Stimulated activated CD8-positive, alpha-beta memory T cell treated with anti-CD3 and anti-CD28 coated beads, Interleukin-12 subunit alpha, Interleukin-12 subunit beta, amount 100 ng/mL, for 1 hour (primary cell): ENCODE data around the gene ATAD3B.
"Not testable (repeated sequence)": the region's sequence is repeated elsewhere in the genome, so short reads cannot be mapped to it uniquely, and the experiment has no call there.

Source experiments
- DNase-seq: peaks from one replicate; pipeline ENCODE4 v3.0.0-alpha.2; 2020; ENCODE audit warnings: low read depth

Gene ATAD3B

DNA sequence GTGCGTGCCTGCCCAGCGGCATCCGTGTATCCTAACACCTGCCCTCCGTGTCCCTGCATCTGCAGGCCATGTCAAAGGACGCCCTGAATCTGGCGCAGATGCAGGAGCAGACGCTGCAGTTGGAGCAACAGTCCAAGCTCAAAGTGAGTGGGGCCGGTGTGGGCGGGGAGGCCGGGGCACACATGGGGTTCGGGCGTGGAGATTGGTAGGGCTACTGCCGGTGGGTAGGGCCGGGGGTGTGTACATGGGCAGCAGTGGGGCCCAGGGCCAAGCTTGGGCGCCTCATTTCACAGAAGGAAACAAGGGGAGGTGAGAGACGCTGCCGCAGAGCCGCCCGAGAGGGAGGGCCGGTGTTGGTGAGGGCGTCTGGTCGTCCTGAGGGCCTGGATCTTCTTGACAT lies 20.9 kb upstream of the ATAD3B start:
- DNase-seq: not testable (repeated sequence)

DNA sequence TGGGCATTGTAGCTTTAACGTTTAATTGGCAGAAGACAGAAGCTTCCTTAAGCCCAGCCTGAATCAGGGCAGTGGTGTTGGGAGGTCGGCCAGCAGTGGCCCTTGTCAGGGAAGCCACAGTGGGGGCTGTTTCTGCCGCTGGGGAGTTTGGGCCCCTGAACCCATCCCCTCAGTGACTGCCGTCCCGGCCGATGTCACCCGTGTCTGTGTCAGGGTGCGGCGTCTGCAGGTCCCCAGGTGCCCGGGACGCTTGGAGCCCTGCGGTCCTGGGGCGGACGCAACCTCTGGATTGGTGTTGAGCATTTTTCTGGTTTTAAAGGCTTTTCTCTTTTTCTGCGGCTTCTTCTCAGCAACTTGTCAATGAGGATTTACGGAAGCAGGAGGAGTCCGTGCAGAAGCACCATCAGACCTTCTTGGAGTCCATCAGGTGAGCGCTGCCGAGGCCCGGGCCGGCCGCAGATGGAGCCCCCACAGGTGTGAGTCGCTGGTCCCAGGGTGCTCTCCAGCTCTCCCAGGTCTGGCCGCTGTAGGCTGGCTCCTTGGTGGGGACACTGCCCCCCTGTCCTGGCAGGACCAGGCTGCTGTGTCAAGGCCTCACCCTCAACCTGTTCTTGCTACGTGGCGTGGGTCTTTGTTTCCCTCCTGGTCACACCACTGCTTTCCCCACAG lies 19.7 kb upstream of the ATAD3B start:
- DNase-seq: no peak

DNA sequence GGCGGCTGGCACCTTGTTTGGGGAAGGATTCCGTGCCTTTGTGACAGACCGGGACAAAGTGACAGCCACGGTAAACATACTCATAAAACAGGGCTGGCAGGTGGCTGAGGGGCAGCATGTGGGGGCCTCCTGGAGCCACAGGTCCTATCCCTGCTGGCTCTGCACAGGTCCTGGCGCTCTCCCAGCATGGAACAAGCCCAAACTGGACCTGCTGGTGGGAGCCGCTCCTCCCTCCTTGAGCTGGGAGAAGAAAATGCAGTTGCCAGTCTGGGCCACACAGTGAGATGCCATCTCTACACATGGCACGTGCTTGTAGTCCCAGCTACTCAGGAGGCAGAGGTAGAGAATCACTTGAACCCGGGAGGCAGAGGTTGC lies 19.2 kb upstream of the ATAD3B start:
- DNase-seq: not testable (repeated sequence)

DNA sequence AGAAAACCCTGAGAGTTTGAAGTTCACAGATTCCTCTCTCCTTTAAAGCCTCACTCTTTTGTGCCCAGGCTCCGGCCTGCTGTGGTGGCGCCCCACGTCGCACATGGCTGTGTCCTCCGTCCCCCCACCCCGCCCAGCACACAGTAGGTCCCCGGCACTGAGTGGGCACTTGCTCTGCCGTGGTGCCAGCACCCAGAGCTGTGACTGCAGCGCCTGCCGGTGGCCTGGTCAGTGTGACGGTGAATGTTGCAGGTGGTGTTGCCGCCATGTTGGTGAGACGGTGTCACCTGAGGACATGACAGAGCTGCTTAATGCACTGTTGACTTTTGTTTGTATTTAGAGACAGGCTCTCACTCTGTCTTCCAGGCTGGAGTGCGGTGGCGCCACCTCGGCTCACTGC lies 18.7 kb upstream of the ATAD3B start:
- DNase-seq: no peak

DNA sequence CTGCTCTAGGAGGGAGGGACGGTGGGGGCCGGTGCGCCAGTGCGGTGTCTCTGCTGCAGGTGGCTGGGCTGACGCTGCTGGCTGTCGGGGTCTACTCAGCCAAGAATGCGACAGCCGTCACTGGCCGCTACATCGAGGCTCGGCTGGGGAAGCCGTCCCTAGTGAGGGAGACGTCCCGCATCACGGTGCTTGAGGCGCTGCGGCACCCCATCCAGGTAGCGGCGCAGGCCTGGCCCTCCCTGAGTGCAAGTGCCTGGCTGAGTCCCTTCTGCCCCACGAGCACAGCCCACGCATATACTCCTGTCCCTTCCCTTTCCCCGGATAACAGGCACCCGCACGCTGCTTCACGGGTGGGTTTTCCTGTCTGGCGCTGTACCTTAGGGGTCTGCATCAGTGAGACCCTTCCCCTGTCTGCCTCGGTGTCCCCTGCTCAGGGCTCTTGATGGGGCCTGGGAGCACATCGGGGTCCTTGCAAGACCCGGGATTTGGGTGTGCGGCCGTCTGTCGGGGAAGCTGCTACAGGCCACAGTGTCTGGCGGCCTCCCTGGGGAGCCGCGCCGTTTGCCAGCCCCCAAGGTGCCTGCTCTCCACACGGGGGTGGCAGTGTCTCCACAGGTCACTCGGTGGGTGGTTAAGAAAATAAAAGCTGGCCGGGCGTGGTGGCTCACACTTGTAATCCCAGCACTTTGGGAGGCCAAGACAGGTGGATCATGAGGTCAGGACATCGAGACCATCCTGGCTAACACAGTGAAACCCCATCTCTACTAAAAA lies 17.1 kb upstream of the ATAD3B start:
- DNase-seq: not testable (repeated sequence)

DNA sequence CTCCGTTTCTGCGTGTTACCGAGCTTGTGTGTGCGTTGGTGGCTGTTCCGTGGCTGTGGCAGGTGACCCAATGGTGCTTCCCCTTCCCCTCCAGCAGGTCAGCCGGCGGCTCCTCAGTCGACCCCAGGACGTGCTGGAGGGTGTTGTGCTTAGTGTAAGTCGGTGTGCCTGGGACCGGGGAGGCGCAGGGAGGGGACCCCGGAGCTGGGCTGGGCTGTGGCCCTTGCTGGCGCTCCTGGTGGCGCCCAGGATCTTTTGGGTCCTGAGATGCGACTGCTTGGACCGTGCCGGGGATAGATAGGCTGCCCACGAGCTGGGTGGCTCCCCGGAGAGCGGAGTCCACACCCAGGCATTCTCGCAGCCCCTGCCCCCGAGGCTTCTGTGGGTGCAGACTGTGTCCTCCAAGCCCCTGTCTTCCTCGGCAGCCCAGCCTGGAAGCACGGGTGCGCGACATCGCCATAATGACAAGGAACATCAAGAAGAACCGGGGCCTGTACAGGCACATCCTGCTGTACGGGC lies 16.1 kb upstream of the ATAD3B start:
- DNase-seq: no peak

DNA sequence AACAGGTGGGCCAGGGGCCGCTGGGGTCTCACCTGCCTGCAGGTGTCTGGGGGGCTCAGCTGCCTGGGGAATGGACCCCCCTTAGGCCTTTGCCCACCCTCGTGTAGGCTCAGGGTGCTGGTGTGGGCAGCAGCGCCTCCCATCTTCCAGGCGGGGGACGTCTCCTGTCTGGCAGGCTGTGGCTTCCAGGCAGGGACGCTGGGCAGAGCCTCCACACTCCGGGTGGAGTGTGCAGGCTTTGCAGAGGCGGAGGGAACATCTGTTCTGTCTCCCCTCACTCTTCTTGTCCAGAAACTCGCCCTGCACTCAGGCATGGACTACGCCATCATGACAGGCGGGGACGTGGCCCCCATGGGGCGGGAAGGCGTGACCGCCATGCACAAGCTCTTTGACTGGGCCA lies 15.6 kb upstream of the ATAD3B start:
- DNase-seq: not testable (repeated sequence)

DNA sequence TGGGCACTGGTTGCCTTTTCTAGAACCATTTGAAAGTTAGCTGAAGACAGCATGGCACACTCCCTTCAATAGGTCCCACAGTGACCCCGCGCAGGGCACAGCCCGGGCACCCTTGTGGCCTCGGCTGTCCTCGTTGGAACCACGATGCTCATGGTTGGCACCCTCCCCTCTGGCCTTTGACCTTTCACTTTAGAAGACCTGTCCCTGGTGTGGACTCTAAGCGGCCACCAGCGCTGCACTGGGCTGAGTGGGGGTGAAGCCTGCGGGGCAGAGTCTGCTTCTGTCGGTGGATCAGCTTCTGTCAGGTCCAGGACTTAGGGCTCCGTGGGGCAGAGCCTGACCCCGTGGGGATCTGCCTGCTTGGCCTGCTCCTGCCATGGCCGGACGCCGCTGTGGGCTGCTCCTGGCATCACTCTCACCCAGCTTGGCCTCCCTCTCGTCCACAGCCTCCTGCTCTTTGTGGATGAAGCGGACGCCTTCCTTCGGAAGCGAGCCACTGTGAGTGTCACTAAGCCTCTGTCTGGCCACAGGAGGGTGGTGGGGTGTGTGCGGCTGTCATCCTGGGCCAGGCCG lies 14.8 kb upstream of the ATAD3B start:
- DNase-seq: not testable (repeated sequence)

DNA sequence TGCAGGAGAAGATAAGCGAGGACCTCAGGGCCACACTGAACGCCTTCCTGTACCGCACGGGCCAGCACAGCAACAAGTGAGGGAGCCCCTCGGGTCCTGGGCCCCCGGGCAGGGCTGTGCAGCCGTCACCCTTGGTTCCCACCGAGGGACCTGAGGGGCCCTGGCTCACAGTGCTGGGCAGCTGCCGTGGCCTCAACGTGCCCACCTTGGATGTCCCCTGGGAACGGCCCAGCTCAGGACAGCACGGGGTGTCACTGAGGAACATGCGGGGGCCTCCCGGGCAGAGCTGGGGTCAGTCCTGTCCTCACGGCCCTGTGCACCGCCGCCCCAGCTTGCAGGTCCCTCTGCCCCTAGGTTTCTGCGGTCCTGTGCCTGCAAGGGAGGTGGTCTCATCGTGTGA lies 12.4 kb upstream of the ATAD3B start:
- not testable (repeated sequence) for DNase-seq

DNA sequence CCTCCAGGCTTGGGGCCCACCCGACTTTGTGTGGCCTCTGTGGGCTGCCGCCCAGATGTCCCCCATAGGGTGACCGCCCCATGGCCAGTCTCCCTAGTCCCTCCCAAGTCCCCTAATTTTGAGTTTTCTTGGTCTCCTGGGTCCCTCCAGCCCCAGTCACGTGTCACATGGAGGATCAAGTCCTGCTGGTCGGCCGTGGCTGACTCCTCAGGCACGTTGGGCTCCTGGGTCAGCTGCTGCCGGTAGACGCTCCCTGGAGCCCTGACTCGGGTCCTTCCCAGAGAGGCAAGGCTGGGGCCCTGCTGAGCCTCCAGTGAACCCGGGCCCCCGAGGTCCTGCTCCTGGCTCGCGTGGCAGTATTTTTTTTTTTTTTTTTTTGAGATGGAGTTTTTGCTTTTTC lies 11.9 kb upstream of the ATAD3B start:
- not testable (repeated sequence) for DNase-seq

DNA sequence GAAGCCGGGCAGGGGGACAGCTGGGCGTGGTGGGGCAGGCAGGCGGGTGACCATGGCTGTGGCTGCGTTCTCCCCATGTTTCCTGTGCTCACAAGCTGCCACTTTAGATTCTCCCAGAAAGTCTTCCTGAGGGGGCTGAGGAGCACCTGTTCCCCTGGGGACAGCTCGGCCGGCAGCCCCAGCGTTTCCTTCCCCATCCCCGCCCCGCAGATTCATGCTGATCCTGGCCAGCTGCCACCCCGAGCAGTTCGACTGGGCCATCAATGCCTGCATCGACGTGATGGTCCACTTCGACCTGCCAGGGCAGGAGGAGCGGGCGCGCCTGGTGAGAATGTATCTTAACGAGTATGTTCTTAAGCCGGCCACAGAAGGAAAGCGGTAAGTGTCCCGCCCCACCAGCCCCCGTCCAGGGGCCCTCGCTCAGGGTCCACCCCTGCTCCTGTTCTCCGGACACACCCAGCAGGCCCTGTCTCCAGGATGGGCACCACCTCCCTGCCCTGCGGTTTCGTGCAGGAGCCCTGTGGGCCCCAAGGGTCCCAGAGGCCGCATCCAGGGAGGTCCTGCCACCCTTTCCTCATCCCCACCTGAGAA lies 10.9 kb upstream of the ATAD3B start:
- no peak for DNase-seq

DNA sequence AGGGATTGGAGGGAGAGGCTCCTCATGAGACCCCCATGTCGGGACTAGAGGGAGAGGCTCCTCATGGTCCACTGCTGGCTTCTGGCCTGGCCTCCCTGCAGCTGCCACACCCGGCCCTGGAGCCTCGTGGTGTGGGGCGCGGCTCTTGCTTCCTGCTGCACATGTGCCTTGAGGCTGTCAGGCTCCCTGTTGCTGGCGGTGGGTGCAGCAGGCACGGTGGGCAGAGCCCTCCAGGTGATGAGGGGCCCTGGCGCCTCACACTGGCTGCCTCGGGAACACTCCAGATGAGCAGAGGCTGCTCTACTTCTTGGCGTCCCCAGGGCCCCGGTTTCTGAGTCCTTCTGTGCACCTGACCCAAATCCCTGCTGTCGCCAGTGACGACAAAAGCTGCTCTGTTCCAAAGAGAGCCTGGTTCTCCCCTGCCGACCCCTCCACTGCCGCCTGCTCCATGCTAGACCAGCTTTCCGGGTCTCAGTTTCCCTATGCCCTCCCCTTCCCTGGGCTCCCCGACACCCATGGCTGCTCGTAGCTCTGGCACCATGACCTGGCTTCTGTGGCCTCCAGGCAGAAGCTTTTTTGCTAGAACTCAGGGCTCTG lies 9.7 kb upstream of the ATAD3B start:
- DNase-seq: no peak

DNA sequence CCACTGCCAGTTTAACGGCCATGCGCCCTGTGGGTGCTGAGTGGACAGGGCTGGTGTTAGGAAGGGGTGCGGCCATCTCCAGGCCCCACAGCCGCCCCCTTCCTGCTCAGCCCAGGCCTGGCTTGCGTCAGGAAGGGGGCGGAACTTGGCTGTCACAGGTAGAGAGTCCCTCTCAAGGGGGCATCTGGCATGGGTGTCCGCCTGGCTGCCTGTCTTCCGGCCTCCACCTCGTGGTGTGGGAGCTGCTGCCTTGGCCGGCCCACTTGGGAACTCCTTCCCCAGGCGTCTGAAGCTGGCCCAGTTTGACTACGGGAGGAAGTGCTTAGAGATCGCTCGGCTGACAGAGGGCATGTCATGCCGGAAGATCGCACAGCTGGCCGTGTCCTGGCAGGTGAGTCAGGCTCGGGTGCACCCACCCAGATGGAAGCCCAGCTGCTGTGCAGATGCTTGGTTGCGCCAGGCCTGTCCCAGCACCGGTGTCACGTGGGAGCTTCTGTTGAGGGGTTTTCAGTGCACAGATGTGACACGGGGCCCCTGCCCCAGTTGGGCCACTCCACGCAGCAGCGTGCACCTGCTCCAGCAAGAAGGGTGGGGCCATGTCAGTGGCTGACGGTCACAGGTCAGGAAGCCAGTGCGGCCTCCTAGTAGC lies 9.1 kb upstream of the ATAD3B start:
- DNase-seq: no peak

DNA sequence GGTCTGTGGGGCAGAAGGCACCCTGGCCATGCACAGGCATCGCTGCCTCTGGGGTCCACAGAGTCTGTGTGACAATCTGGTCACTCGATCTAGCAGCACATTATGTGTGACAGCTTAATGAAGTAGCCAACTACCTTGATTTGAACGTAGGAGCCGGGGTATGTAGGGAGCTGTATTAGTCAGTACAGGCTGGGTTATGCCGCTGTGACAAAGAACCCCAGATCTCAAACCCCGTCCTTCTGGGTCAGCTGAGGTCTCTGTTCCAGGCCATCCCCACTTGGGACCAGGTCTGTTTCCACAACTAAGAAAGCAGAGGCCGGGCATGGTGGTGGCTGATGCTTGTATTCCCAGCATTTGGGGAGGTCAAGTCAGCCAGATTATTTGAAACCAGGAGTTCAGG lies 8.3 kb upstream of the ATAD3B start:
- no peak for DNase-seq

DNA sequence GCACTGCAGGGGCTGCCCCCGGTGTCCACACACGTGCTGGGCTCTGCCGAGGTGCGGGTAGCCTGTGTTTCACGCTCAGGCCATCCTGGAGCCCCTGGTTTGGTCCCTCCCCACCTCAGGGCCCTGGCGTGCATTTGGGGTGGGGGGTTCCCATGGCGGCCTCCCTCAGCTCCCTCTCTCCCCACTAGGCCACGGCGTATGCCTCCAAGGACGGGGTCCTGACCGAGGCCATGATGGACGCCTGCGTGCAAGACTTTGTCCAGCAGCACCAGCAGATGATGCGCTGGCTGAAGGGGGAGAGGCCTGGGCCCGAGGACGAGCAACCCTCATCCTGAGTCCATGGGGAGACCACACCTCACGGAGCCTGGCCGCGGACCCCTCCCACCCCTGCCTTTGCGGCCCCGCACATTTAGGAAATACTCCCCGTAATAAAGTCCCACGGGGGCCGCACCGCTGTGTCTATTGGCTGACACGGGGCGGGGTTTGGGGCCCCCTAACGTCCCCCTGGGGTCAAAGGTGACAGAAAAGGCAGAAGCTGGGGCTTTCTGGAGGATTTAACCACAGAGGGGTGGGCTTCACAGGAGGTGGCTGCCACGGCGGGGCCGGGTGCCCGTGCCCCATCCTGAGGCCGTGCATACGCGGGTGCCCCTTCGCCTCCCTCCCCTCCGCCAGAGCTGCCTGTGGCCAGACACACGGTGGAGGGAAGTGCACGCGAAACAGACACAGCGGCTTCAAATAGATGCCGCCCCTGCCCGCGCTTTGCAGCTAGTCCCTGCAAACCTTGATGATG lies 3.2 kb upstream of the ATAD3B start:
- DNase-seq: not testable (repeated sequence)

DNA sequence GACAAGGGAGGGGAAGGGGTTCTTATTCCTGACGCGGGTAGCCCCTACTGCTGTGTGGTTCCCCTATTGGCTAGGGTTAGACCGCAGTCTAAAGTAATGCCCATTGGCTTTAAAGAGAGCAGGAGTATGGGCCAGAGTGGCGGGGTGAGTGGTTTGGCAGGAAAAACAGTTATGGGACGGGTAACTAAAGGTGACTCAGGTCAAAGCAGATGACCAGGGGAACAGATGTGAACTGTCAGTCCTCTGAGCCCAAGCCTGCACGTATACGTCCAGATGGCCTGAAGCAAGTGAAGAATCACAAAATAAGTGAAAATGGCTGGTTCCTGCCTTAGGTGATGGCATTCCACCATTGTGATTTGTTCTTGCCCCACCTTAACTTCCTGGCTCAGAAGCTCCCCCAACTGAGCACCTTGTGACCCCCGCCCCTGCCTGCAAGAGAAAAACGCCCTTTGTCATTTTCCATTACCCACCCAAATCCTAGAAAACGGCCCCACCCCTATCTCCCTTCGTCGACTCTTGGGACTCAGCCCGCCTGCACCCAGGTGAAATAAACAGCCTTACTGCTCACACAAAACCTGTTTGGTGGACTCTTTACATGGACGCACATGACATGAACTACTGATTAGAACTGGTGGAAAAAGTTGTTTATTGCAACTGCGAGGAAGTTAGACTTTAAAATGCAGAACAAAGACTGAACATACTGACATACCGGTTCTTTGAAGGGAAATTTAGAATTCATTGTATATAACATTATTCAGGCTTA lies 758 bp upstream of the ATAD3B start:
- DNase-seq: no peak

DNA sequence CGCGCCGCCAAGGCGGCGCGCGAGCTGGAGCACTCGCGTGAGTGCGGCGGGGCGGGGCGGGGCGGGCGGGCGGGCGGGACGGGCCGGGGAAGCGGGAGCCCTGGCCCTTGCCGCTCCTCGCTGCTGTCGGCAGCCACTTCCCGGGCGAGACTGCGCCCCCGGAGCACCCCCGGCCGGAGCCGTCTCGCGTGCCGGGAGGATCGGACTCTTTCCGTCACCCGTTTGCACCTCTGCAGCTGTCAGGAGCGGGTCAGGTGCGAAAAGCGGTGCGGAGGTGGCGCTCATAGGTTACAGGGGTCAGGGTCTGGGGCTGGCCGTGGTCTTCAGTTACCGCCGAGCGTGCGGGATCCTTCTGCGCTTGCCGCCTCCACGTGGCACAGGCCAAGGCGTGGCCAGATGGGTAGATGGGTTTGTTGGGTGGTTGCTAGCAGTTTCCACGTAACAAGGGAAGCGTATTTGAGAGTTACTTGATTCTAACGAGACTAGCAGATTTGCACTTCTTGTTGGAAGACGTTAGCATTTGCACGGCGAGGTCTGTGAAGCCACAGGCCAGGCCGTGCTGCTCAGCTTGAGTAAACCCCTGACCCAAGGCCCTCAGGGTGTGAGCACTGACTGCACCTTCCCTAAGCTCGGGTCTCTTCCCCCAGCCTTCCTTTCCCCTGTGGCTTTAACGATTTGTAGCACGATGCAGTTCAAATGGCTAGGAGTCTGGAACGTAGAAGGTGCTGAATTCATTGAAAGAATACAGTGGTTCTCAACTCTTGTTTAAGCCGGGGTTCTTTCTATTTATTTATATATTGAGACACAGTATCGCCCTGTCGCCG lies 700 bp downstream of the ATAD3B start:
- not testable (repeated sequence) for DNase-seq

DNA sequence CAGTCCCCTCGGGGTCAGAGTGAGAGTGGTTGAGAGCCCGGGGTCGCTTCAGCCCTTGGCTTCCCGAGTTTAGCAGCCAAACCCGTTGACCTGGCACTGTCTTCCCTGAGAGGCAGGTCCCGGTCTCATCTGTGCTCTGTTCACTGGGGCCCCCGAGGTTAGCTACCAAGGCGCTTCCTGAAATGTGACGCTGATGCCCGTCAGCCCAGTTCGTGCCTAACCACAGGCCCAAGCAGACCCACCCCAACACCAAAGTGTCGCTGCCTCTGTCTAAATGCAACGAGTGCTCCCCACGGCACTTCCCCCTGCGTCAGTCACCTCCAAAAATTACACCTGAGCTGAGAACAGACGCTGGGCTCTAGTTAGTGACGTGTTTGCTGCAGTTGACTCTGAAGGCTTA lies 4.4 kb downstream of the ATAD3B start:
- not testable (repeated sequence) for DNase-seq

DNA sequence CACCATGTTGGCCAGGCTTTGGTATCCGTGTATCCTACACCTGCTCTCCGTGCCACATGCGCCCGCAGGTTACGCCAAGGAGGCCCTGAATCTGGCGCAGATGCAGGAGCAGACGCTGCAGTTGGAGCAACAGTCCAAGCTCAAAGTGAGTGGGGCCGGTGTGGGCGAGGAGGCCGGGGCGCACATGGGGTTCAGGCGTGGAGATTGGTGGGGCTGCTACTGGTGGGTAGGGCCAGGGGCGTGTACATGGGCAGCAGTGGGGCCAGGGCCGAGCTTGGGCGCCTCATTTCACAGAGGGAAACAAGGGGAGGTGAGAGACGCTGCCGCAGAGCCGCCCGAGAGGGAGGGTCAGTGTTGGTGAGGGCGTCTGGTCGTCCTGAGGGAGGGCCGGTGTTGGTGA lies 5.6 kb downstream of the ATAD3B start:
- DNase-seq: no peak
